ENCODE data around the gene ZNF436.

Gene ZNF436

DNA sequence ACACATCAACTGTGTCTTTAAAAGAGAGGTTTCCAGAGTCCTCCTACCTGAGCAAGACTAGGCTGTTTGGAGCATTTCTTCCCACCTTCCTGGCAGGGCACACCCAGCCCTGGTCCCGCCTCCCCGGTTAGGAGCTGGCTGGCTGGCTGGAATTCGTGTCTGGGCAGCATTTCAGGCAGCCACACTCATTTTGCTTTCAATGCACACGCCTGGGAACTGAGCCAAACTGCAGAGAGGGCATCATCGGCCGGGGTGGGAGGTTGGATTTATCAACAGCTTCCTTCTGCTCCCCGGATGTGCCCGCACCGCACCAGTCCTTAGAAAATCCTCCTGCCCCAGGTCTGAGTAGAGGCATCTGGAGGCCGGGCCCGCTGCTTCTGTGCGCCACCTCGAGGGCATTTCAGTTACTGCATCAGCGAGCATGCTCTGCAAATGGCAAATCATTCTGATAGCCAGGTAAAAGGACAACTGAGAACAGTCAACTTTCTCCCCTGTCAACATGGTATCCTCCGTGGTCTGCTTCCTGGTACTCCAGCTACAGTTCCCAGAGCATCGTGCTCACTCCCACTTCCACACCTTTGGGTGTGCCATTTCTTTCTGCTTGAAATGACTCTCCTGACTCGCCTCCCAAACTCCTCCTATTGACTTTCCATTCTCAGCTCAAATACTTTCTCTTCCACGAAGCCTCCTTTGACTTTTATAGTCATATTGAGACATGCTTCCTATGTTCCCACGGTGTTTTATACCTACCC lies 34.3 kb upstream of the ZNF436 start:
- peak overlapping the region; percentile 82 for H3K27ac ChIP-seq
- TF ChIP-seq CTCF (conservative IDR thresholded peaks at IDR 0.05) = peak; percentile 96

GRCh38 chr1:23403355-23403734 lies 33.7 kb upstream of the ZNF436 start:
- peak overlapping the region; percentile 82 for H3K27ac ChIP-seq
- TF ChIP-seq CTCF (conservative IDR thresholded peaks at IDR 0.05) = no peak

DNA sequence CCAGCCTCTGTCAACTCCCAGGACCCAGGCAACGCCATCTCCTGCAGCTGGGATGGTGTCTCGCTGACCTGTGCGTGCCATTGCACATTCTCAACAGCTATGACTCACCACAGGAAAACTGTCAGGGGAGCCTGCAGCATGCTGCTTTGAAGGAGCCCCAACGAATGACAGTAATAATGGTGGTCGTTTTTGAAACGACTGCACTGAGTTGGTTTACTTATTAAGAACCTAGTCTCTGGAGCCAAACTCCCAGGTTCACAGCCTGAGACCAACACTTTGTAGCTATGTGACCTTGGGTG lies 33.4 kb upstream of the ZNF436 start:
- TF ChIP-seq CTCF (conservative IDR thresholded peaks at IDR 0.05) = no peak
- peak overlapping the region; percentile 82 for H3K27ac ChIP-seq

DNA sequence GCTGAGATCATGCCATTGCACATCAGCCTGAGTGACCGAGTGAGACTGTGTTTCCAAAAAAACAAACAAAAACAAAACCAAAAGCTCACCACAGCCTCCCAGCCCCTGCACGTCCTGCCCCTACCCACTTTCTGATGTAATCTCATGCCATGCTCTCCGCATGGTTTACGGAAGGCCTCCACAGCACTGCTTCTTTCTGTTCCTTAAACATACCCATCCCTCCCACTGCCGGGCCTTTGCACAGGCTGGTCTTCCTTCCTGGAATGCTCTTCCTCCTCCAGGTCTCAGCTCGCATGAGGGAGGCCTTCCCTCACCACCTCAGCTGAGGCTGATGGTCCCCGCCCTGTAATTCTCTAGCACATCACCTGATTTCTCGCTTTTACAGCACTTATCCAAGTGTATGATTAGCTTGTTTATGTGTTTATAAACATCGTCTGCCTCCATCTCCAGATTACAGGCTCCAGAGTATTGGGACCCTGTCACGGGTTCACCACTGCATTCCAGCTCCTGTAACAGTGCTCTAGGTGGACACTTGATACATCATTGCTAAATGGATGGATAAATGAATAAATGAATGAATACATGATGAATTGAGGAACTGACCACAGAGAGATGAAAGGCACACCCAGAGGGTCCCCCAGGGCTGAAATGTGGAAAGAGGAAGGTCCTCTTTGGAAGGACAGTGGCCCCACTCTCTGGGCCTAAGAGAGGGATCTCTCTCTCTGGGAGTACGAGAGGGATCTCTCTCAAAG lies 32.8 kb upstream of the ZNF436 start:
- no peak for TF ChIP-seq CTCF (conservative IDR thresholded peaks at IDR 0.05)
- peak overlapping the region; percentile 82 for H3K27ac ChIP-seq

GRCh38 chr1:23401313-23401712 lies 31.7 kb upstream of the ZNF436 start:
- H3K27ac ChIP-seq = peak overlapping the region; percentile 82; the same call in 1 of the 2 replicates

DNA sequence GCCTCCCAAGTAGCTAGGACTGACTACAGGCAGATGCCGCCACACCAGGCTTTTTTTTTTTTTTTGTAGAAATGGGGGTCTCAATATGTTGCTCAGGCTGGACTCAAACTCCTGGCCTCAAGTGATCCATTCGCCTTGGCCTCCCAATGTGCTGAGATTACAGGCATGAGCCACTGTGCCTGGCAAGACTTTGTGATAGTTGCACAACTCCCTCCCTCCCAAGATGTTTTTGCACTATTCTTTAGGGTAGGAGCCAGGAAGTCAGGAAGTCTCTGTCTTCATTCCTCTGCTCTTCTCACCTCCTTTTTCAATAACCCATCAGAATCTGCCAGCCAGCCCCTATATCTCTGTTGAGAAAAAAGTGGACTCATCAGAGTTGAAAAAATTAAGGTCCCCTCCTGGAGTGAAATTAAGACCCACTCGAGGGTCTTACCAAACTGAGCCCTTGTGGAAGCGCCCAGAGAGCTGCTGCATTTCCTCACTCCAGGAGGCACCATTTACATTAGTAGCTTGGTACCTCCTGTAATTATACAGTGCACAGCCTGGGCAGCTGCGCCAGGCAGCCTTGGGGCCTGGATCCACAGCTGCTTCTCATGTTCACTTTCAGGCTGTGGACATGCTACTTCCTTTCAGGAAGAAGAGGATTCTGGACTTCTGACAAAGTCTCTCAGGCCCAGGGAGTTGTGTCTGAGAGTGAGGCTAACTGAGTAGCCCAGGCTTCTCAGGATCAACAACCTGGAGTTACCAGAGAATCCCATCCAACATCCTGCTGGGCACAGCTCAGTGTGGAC lies 30.9 kb upstream of the ZNF436 start:
- TF ChIP-seq CTCF (conservative IDR thresholded peaks at IDR 0.05) = no peak
- H3K27ac ChIP-seq = no peak overlapping the region

More at GRCh38 chr1:23401313-23401712, 31.7 kb upstream of the ZNF436 start:
- TF ChIP-seq CTCF (conservative IDR thresholded peaks at IDR 0.05) = no peak

DNA sequence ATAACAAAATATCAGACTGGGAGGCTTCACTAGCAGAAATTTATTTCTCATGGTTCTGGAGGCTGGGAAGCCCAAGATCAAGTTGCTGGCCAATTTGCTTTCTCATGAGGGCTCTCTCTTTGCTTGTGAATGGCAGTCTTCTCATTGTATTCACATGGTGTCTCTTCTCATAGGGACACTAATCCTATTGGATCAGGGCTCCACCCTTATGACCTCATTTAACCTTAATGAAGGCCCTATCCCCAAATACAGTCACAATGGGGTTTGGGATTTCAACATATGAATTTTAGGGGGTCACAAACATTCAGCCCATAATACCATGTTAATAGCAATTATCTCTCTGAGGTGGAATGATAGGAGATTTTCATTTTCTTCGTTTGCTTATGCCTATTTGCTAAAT lies 29.6 kb upstream of the ZNF436 start:
- no peak overlapping the region for H3K27ac ChIP-seq
- no peak for TF ChIP-seq CTCF (conservative IDR thresholded peaks at IDR 0.05)

Data from VCaP (cell line).